H1 (cell line): ENCODE measurements around the gene MEN1. TPM values are rescaled to one million over a fixed set of nuclear protein-coding genes. Genes with fewer than 3 reads are reported as not detected.
A peak's percentile ranks its signal among the peaks of the same experiment; 100 is the strongest.

Source experiments
- CTCF ChIA-PET: fragments of 300-600 bp; sonication (Branson Sonifier 250); formaldehyde crosslinking; loops from one replicate; lab custom pipeline; 2021; ENCODE audit not compliant: partially characterized antibody; lab: Charles Lee
- POLR2A ChIA-PET: fragments of 300-600 bp; sonication (Branson Sonifier 250); formaldehyde crosslinking; loops from one replicate; lab custom pipeline; 2021; ENCODE audit warnings: inconsistent platforms; ENCODE audit not compliant: partially characterized antibody; lab: Charles Lee
- DNase-seq, 2 experiments: peaks; one replicate each; pipeline versions ENCODE4 v3.0.0 to v3.0.0-alpha.2; 2010 to 2022; ENCODE audit warnings: low spot score in 2 of 2, low read depth in 1 of 2, mixed read lengths in 1 of 2
- FAIRE-seq: peaks from 2 replicates; lab custom pipeline; 2011; peaks lifted over from hg19 to GRCh38; lab: Jason Lieb, UNC
- H2AFZ ChIP-seq: 2 replicates; pipeline ENCODE4 v1.8.1; 2012; ENCODE audit warnings: low read length, inconsistent platforms
- H2AK5ac ChIP-seq: 2 replicates; pipeline ENCODE4 v1.6.1; 2013; ENCODE audit warnings: low read depth, low read length
- H2BK120ac ChIP-seq: replicated peaks from 2 replicates; pipeline ENCODE3; 2013; ENCODE audit warnings: low read depth, low read length, inconsistent platforms
- H2BK12ac ChIP-seq: 2 replicates; pipeline ENCODE4 v1.6.1; 2013; ENCODE audit warnings: low read depth, low read length
- H2BK15ac ChIP-seq: 2 replicates; pipeline ENCODE4 v1.6.1; 2013; ENCODE audit warnings: low read length
- H2BK20ac ChIP-seq: 2 replicates; pipeline ENCODE4 v1.6.1; 2013; ENCODE audit warnings: low read length
- H2BK5ac ChIP-seq: 2 replicates; pipeline ENCODE4 v1.6.1; 2013; ENCODE audit warnings: low read depth, low read length
- H3K14ac ChIP-seq: 2 replicates; pipeline ENCODE4 v1.6.1; 2013; ENCODE audit warnings: inconsistent platforms; ENCODE audit not compliant: insufficient read length
- H3K18ac ChIP-seq: 2 replicates; pipeline ENCODE4 v1.6.1; 2013; ENCODE audit warnings: low read length; ENCODE audit errors: extremely low read depth
- H3K23ac ChIP-seq: 2 replicates; pipeline ENCODE4 v1.6.1; 2013; ENCODE audit warnings: inconsistent platforms; ENCODE audit not compliant: insufficient read length
- H3K23me2 ChIP-seq: 2 replicates; pipeline ENCODE4 v1.6.1; 2013; ENCODE audit warnings: low read depth, low read length
- H3K27ac ChIP-seq: 2 replicates; pipeline ENCODE4 v1.6.1; 2011; ENCODE audit warnings: low read depth, low read length, inconsistent platforms
- H3K27me3 ChIP-seq, 4 experiments: replicated peaks in 1 of 4; 1 replicate in 1 of 4; 2 replicates in 3 of 4; pipeline versions ENCODE4 v1.6.1 to v1.8.1; 2011 to 2013; ENCODE audit warnings: low read length in 3 of 4, mild to moderate bottlenecking in 3 of 4, inconsistent platforms in 2 of 4, mixed read lengths in 2 of 4, moderate library complexity in 1 of 4; ENCODE audit not compliant: control insufficient read depth in 3 of 4, insufficient read depth in 3 of 4; ENCODE audit errors: extremely low read depth in 1 of 4
- H3K36me3 ChIP-seq, 4 experiments: 2 replicates each; pipeline versions ENCODE4 v1.6.1 to v1.8.1; 2011 to 2013; ENCODE audit warnings: mild to moderate bottlenecking in 4 of 4, low read length in 3 of 4, moderate library complexity in 2 of 4, control low read depth in 1 of 4, inconsistent platforms in 1 of 4; ENCODE audit not compliant: insufficient read depth in 4 of 4, control insufficient read depth in 2 of 4
- H3K4ac ChIP-seq: replicated peaks from 2 replicates; pipeline ENCODE3; 2013; ENCODE audit warnings: low read length, low read depth, mixed read lengths, inconsistent platforms; ENCODE audit not compliant: insufficient read length
- H3K4me1 ChIP-seq, 4 experiments: replicated peaks in 1 of 4; 1 replicate in 1 of 4; 2 replicates in 3 of 4; pipeline versions ENCODE4 v1.6.1 to v1.8.1; 2011 to 2013; ENCODE audit warnings: low read length in 3 of 4, inconsistent platforms in 2 of 4, mixed read lengths in 1 of 4; ENCODE audit not compliant: insufficient read depth in 4 of 4, control insufficient read depth in 3 of 4
- H3K4me2 ChIP-seq, 2 experiments: 2 replicates each; pipeline versions ENCODE4 v1.6.1 to v1.8.1; 2011 to 2013; ENCODE audit warnings: low read depth in 2 of 2, low read length in 2 of 2, control low read depth in 1 of 2, inconsistent platforms in 1 of 2, mild to moderate bottlenecking in 1 of 2; ENCODE audit not compliant: insufficient read depth in 1 of 2
- H3K4me3 ChIP-seq, 4 experiments: fragments of 200-600, 300-600 bp in 1 of 4; sonication (generic), shearing (Covaris generic), sonication (Bioruptor Twin) in 1 of 4; 2 replicates each; pipeline versions ENCODE4 v1.5.1 to v1.8.1; 2011 to 2016; ENCODE audit warnings: low read length in 4 of 4, low read depth in 3 of 4, control low read depth in 2 of 4, inconsistent platforms in 2 of 4, mild to moderate bottlenecking in 2 of 4, mixed read lengths in 1 of 4, moderate library complexity in 1 of 4; ENCODE audit not compliant: insufficient read depth in 2 of 4; ENCODE audit errors: extremely low read depth in 1 of 4
- H3K56ac ChIP-seq: replicated peaks from 2 replicates; pipeline ENCODE3; 2013; ENCODE audit warnings: low read depth, mild to moderate bottlenecking, mixed read lengths, low read length, inconsistent platforms; ENCODE audit not compliant: insufficient read length
- H3K79me1 ChIP-seq: 2 replicates; pipeline ENCODE4 v1.6.1; 2013; ENCODE audit warnings: low read depth, low read length, control low read depth
- H3K79me2 ChIP-seq, 2 experiments: 2 replicates each; pipeline versions ENCODE4 v1.6.1 to v1.8.1; 2012 to 2013; ENCODE audit warnings: low read length in 2 of 2, mild to moderate bottlenecking in 2 of 2, inconsistent platforms in 1 of 2; ENCODE audit not compliant: insufficient read depth in 2 of 2, control insufficient read depth in 1 of 2
- H3K9ac ChIP-seq, 4 experiments: replicated peaks in 1 of 4; 1 replicate in 1 of 4; 2 replicates in 3 of 4; pipeline versions ENCODE4 v1.6.1 to v1.8.1; 2011 to 2013; ENCODE audit warnings: low read depth in 3 of 4, low read length in 3 of 4, control low read depth in 2 of 4, mild to moderate bottlenecking in 2 of 4, moderate library complexity in 2 of 4, inconsistent platforms in 1 of 4; ENCODE audit errors: extremely low read depth in 1 of 4
- H3K9me3 ChIP-seq, 2 experiments: 2 replicates each; pipeline versions ENCODE4 v1.6.1 to v1.8.1; 2012 to 2013; ENCODE audit warnings: mild to moderate bottlenecking in 2 of 2, moderate library complexity in 2 of 2, control low read depth in 1 of 2, inconsistent platforms in 1 of 2, low read depth in 1 of 2, low read length in 1 of 2, mixed read lengths in 1 of 2; ENCODE audit not compliant: insufficient read depth in 2 of 2
- H4K20me1 ChIP-seq, 2 experiments: replicated peaks in 1 of 2; 2 replicates each; pipeline versions ENCODE3 to v1.8.1; 2011 to 2013; ENCODE audit warnings: inconsistent platforms in 2 of 2, low read length in 2 of 2, mild to moderate bottlenecking in 1 of 2; ENCODE audit not compliant: insufficient read depth in 2 of 2, control insufficient read depth in 1 of 2
- H4K5ac ChIP-seq: 2 replicates; pipeline ENCODE4 v1.6.1; 2013; ENCODE audit warnings: low read length, low read depth, mixed read lengths, inconsistent platforms; ENCODE audit not compliant: insufficient read length
- H4K8ac ChIP-seq: 2 replicates; pipeline ENCODE4 v1.8.0; 2013; ENCODE audit warnings: mild to moderate bottlenecking, moderate library complexity, low read length, inconsistent platforms; ENCODE audit not compliant: insufficient read depth; ENCODE audit errors: extremely low read depth
- H4K91ac ChIP-seq: replicated peaks from 2 replicates; pipeline ENCODE3; 2013; ENCODE audit warnings: low read length, mixed read lengths, inconsistent platforms; ENCODE audit not compliant: insufficient read length
- FOSL1 ChIP-seq: IDR thresholded peaks from 2 replicates; pipeline ENCODE4 v1.6.1; 2011; ENCODE audit warnings: mild to moderate bottlenecking, low read depth, low read length, moderate library complexity; ENCODE audit not compliant: insufficient read depth
- JUND ChIP-seq: IDR thresholded peaks from 2 replicates; pipeline ENCODE4 v1.6.1; 2011; ENCODE audit warnings: mild to moderate bottlenecking, improper control_type of control experiment, low read length
- NRF1 ChIP-seq: IDR thresholded peaks from 2 replicates; pipeline ENCODE4 v1.6.1; 2011; ENCODE audit warnings: mild to moderate bottlenecking, low read depth, low read length, improper control_type of control experiment
- RFX5 ChIP-seq: IDR thresholded peaks from 2 replicates; pipeline ENCODE4 v1.6.1; 2011; ENCODE audit warnings: low read depth, low read length, improper control_type of control experiment, borderline replicate concordance
- SIN3A ChIP-seq, 2 experiments: IDR thresholded peaks in 1 of 2; conservative IDR thresholded peaks in 1 of 2; 2 replicates each; pipeline ENCODE4 v1.6.1; 2011 to 2012; ENCODE audit warnings: low read length in 2 of 2, improper control_type of control experiment in 1 of 2, low read depth in 1 of 2, mild to moderate bottlenecking in 1 of 2
- TEAD4 ChIP-seq: IDR thresholded peaks from 2 replicates; pipeline ENCODE4 v1.6.1; 2012; ENCODE audit warnings: low read depth, low read length, inconsistent platforms, mixed read lengths
- WGBS, 2 experiments: shearing (Covaris generic) in 1 of 2; methylation state at CpG; one replicate each; pipeline versions ENCODE4 v1.1.6 to v1.1.7; 2013 to 2015; ENCODE audit warnings: low lambda C conversion rate in 2 of 2, mixed read lengths in 2 of 2, inconsistent platforms in 1 of 2, low coverage in 1 of 2, missing lambda C conversion rate in 1 of 2; ENCODE audit not compliant: insufficient replicate concordance in 2 of 2, insufficient coverage in 1 of 2, insufficient read length in 1 of 2; ENCODE audit errors: extremely low coverage in 1 of 2, missing lambda C conversion rate in 1 of 2; 5-methylcytosine and 5-hydroxymethylcytosine counted together
- polyA plus RNA-seq, 7 experiments: library from polyadenylated mRNA; depleted of rRNA in 3 of 7; stranded (reverse) in 5 of 7; unstranded in 2 of 7; fragments of >200 nt in 5 of 7; fragments of 200-250 nt in 2 of 7; gene quantifications; 1 replicate in 5 of 7; 2 replicates in 1 of 7; 4 replicates in 1 of 7; pipeline versions ENCODE4 v1.2.1 to v1.2.3, GENCODE V29; 2011 to 2013; ENCODE audit warnings: missing spikeins in 2 of 7, mixed read lengths in 2 of 7
- total RNA-seq: library from RNA; stranded (reverse); fragmentation: NEBNext Ultra II Directional; extraction: Animal tissue kit (Norgen Biotek cat#: 25700); gene quantifications from 2 replicates; pipeline ENCODE4 v1.2.1, GENCODE V29; 2021
- TF ChIP-seq, protein P1 (sequence below): IDR thresholded peaks from 2 replicates; pipeline ENCODE4 v1.6.1; 2012; ENCODE audit warnings: inconsistent platforms
- TF ChIP-seq, protein P2 (sequence below): IDR thresholded peaks from 2 replicates; pipeline ENCODE4 v1.6.1; 2012; ENCODE audit warnings: inconsistent platforms

MEN1 gene
- total and polyA plus RNA-seq, 2 of the 8 experiments (the other 6 are each of a cell fraction or from before 2014, with no cell fraction given) = 47.2 to 56.3 TPM

DNA sequence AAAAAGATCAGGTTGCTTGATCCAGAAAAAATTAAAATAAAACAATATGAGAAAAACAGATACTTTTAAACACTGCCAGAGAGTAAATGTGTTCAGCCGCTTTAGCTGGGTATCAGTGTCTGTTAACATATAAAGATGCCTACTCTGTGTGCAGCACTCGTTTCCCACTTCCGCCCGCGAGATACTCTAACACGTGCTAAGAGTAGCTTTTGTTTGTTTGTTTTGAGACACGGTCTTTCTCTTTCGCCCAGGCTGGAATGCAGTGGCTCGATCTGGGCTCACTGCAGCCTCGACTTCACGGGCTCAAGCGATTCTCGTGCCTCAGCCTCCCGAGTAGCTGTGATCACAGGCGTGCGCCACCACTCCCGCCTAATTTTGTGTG is 531 bp upstream of the MEN1 start:
- Histone ChIP-seq H3K79me2 (no peaks in the 10 kb centered on the region; a peak in 1 of 4 replicates), H3K9me3 (no peaks in the 10 kb centered on the region), H2BK15ac (no peak overlapping the region), H3K4me3 (peak overlapping the region; percentile 1 to 93 (median 30); a peak in 6 of 8 replicates), H3K4me2 (peak overlapping the region; percentile 4 to 68), H3K27ac (no peak overlapping the region; the same call in 1 of the 2 replicates), H3K23ac (no peak overlapping the region), H4K5ac (no peak overlapping the region), H2BK5ac (no peak overlapping the region), H2BK12ac (no peak overlapping the region), H4K91ac (peak overlapping the region; percentile 65), H2BK120ac (no peak overlapping the region), H4K20me1 (peaks cover 0 to 7% of the 10 kb centered on the region in 2 experiments), H3K23me2 (peaks cover 8% of the 10 kb centered on the region; the same call in 1 of the 2 replicates), H2AFZ (peak overlapping the region; percentile 87), H3K9ac (no peak overlapping the region), H3K4me1 (peaks cover 0 to 7% (median 2%) of the 10 kb centered on the region in 4 experiments; a peak in 5 of 7 replicates), H4K8ac (peak overlapping the region; percentile 39; the same call in 1 of the 2 replicates), H2BK20ac (no peak overlapping the region), H3K14ac (no peak overlapping the region), H3K18ac (no peak overlapping the region), H3K79me1 (peaks cover 2% of the 10 kb centered on the region), H3K4ac (no peak overlapping the region), H3K56ac (no peak overlapping the region), H3K36me3 (peaks cover 0 to 10% (median 5%) of the 10 kb centered on the region in 4 experiments; a peak in 4 of 8 replicates), H3K27me3 (no peaks in the 10 kb centered on the region), H2AK5ac (no peak overlapping the region)
- TF ChIP-seq TEAD4 (peak; percentile 73), JUND (no peak), SIN3A (conservative IDR thresholded peaks at IDR 0.05 in 1 of 2, IDR thresholded peaks at IDR 0.05 in 1 of 2; ENCODE audit: low read depth in 1 of 2, low read length in 2 of 2) (peak in 1 of 2 experiments; percentile 26; a peak in 1 of 4 replicates), NRF1 (no peak), RFX5 (no peak), FOSL1 (no peak)
- TF ChIP-seq, protein P1, sequence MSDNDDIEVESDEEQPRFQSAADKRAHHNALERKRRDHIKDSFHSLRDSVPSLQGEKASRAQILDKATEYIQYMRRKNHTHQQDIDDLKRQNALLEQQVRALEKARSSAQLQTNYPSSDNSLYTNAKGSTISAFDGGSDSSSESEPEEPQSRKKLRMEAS = peak; percentile 81
- TF ChIP-seq, protein P2, sequence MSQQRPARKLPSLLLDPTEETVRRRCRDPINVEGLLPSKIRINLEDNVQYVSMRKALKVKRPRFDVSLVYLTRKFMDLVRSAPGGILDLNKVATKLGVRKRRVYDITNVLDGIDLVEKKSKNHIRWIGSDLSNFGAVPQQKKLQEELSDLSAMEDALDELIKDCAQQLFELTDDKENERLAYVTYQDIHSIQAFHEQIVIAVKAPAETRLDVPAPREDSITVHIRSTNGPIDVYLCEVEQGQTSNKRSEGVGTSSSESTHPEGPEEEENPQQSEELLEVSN = peak; percentile 66
- DNase-seq (no peak), FAIRE-seq (no peak)
- WGBS, 2 experiments = 48% methylated on average over 14 of the region's 17 CpGs; no CpG with 5 or more reads in 1 of the 2 experiments
- ChIA-PET CTCF (interaction anchor here (1.3 to 4.0 kb wide), 7 partner anchors 21 to 85 kb away, joined by 3 to 24 read pairs (median 5); partner anchors contain the start of gene CDC42BPG), POLR2A (interaction anchor here (0.6 to 2.6 kb wide), 14 partner anchors 10 to 306 kb away, joined by 3 to 13 read pairs (median 4); partner anchors contain the start of genes BATF2, CDC42BPG, PPP2R5B and SF1)
